Stimulated activated CD4-positive, alpha-beta T cell treated with anti-CD3 and anti-CD28 coated beads, Interleukin-12 subunit alpha, Interleukin-12 subunit beta, amount 100 ng/mL, for 24 hours (primary cell): ENCODE measurements around the gene ACP2.

Experiments
- DNase-seq, 2 experiments: peaks; one replicate each; pipeline ENCODE4 v3.0.0-alpha.2; 2020; ENCODE audit warnings: low read depth in 2 of 2

The ACP2 gene, protein sequence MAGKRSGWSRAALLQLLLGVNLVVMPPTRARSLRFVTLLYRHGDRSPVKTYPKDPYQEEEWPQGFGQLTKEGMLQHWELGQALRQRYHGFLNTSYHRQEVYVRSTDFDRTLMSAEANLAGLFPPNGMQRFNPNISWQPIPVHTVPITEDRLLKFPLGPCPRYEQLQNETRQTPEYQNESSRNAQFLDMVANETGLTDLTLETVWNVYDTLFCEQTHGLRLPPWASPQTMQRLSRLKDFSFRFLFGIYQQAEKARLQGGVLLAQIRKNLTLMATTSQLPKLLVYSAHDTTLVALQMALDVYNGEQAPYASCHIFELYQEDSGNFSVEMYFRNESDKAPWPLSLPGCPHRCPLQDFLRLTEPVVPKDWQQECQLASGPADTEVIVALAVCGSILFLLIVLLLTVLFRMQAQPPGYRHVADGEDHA

DNA sequence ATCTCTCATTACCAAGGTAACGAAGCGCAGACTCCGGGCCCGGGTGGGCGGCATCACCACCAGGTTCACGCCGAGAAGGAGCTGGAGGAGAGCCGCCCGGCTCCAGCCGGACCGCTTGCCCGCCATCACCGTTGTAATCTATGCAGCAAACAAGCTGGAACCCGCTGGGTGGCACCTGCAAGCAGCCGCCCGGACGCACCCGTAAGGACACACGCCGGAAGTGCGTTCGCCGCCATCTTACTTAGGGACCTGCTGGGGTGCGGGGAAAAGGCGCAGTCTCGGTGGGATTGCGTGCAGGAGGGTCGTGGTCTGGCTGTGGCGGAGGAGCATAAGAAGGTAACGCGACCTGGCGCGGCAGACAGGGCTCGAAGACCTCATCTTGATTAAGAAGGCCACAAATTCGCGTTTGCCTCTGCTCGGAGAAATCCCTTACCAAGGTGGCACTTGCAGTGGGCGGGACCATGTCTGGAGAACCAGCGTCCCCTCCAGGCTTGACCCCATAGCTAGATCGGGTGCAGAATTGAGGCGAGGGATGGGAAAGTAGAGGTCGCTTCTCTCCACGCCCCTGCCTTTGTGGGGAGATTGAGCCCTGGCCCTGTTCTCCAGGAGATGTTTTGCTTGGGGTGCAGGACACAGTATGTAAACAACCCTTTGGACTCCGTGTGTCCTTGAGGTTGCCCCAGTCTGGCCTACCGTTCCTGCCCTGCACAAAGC, at the start of gene ACP2:
Gene ACP2, minus strand, starts transcription at position 151 of the 714 bp plus-strand sequence. Its CDS starts 25 bp downstream, at position 126.
- DNase-seq: peak; percentile 79 to 81

DNA sequence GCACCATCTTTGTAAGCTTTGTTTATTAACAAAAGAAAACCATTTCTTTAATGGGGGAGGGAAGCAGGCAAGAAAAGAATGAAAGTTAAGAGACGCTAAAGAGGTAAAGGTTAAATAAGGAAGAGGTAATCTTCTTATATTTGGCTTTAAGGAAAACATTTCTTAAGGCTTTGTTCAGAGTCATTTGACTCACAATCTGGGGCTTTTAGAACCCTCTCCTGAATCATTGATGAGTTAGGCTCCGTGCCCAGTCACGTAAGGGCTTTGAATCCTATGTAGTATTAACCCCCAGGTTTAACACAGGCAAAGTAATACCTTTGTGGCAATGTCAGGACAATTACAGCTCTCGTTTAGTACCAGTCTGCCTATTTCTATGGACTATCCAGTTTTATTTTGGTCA, 47.4 kb upstream of the ACP2 start:
- no peak for DNase-seq

DNA sequence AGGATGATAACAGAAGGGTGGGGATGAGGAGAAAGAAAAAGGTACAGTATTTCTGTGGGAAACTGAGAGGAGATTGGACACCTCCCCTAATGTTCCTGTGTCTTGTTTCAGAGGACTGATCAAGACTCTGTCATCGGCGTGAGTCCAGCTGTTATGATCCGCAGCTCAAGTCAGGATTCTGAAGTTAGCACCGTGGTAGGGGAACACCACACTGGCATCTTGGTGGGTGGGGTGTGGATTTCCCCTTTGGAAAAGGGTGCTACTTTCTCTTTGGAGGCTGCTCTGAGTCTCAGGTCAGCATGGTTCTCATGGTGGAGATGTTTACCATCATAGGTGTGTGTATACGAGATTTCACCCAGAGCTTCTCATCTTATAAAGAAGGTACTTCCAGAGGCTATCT, 46.8 kb upstream of the ACP2 start:
- no peak for DNase-seq

DNA sequence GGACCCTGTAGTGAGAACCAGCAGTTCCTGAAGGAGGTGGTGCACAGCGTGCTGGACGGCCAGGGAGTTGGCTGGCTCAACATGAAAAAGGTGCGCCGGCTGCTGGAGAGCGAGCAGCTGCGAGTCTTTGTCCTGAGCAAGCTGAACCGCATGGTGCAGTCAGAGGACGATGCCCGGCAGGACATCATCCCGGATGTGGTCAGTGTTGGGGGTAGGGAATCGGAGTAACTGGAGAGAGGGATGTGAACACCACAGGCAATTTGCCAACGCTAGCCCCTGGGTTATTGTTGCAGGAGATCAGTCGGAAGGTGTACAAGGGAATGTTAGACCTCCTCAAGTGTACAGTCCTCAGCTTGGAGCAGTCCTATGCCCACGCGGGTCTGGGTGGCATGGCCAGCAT, 41.2 kb upstream of the ACP2 start:
- DNase-seq: no peak

DNA sequence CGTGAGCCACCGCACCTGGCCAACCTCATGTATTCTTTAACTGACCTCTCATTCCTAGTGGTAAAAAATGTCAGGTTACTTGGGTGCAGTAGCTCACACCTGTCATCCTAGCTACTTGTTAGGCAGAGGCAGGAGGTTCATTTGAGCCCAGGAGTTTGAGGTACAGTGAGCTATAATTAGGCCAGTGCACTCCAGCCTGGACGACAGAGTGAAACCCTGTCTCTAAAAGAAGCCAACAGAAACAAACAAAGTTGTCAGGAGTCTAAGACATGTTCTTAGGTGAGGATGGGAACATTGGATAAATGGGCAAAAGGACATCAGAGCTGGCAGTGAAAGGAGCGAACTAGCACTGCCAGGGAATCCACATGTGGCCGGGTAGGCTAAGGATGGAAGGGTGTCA, 39.5 kb upstream of the ACP2 start:
- no peak for DNase-seq

DNA sequence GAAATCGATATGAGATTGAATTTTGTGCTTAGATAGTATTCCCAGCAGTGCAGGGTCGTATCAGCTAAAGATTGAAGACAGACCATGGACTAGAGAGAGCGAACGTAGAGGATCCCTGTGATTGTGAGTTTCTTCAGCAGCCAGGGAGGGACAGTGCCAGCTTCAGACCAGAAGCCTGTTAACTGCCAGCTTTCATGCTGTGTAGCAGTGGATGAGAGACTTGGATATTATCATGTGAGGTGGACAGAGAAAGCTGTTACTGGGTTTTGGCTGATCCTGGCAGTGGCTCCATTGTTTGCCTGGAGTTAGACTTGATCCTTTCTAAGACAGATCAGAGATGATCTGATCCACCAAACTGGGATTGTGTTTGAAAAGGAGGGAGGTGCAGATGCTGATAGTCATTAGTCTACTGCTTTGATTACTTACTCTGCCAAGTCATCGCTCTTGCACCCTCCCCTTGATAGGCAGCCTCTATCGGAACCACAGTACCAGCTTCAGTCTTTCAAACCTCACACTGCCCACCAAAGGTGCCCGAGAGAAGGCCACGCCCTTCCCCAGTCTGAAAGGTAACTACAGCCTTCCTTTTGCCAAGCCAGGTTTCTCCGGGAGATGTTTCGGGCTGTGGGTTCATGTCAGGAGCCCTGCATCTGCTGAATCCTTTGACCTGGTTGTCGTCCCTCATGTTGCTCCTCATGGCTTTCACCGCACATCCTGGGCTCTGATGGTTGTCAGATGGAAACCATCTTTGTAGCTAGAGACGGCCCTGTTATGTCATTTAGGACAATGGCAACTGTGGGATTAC, 37.6 kb upstream of the ACP2 start:
- DNase-seq: no peak

DNA sequence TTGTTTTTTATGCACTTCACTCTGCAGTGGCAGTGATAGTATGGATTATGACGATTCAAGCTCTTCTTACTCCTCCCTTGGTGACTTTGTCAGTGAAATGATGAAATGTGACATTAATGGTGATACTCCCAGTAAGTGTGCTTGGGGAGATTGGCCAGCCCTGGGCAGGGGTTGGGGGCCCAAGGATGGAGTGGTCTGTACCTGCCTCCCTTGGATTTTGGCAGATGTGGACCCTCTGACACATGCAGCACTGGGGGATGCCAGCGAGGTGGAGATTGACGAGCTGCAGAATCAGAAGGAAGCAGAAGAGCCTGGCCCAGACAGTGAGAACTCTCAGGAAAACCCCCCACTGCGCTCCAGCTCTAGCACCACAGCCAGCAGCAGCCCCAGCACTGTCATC, 35.5 kb upstream of the ACP2 start:
- DNase-seq: no peak

DNA sequence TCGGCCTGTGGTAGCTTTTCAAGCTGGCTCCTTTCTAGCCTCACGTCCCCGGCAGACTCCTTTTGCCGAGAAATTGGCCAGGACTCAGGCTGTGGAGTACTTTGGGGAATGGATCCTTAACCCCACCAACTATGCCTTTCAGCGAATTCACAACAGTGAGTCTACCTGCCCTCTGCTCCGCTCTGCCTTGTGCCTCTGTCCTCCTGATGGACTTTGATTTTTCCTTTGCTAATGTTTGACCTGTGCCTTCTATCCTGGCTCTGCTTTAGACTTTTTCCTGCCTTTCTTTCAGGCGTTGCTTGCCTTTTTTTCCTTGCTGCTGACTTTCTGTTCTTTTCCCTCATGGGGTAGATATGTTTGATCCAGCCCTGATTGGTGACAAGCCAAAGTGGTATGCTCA, 33.8 kb upstream of the ACP2 start:
- DNase-seq: no peak

DNA sequence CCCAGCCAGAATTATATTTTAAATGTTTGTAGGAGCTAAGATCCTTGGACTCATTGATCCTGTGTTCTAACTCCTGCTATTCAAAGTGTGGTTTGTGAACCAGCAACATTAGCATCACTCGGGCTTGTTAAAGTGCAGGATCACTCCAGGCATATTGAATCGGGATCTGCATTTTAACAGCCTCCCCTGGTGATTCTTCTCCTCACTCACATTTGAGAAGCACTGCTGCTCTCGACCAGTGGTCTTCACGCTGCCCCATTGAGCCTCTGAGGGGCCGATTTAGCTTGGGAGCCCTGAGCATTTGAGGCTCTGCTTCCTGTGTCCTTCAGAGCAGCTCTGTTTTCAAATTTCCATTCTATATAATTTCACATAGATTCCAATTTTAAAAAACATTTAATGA, 32.2 kb upstream of the ACP2 start:
- DNase-seq: no peak

DNA sequence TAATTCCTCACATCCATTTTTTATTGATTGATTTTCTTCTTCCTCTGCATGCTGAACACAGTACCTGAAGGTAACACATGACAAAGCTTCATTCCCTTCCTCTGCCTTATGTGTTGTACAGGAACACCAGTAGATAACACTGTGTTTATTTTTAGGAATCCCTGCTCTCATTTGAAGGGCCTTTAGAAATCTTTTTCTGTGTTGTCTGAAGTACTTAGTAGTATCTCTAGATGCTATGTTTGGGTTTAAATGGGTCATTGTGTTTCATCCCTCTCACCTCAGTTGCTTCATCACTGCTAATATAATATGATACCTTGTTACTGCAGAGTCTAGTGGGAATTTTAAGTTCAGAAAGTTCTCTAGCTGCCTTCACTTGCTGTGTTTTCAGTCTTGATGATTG, 31.5 kb upstream of the ACP2 start:
- DNase-seq: no peak

DNA sequence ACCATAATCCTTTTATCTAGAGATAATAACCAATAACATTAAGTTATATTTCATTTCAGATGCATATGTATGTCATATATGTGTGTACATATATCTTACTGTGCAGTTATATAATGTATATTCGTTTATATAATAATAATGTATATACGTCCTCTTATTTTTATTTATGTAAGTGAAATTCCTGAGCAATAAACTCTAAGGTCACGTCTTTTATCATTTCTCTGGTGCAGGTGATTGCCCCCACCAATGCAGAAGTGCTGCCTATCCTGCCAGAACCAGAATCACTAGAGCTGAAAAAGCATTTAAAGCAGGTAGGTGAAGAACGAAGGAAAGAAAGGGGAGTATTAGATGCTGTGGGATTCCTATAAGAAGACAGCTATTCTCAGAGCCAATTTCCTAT, 30.2 kb upstream of the ACP2 start:
- no peak for DNase-seq

DNA sequence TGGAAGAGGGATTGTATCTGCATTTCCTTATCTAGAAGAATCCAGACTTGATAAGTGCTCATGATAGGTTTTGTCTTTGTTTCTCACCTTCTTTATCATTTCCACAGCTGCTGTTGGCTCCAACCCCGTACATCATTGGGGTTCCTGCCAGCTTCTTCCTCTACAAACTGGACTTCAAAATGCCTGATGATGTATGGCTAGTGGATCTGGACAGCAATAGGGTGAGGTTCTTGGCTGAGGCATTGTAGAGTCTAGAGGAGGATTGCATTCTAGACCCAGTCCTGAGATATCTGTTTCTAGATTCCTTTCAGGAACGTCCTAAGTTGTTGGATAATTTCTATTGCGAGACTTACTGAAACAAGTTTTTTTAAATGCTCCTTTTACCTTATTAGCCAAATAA, 29.4 kb upstream of the ACP2 start:
- no peak for DNase-seq

DNA sequence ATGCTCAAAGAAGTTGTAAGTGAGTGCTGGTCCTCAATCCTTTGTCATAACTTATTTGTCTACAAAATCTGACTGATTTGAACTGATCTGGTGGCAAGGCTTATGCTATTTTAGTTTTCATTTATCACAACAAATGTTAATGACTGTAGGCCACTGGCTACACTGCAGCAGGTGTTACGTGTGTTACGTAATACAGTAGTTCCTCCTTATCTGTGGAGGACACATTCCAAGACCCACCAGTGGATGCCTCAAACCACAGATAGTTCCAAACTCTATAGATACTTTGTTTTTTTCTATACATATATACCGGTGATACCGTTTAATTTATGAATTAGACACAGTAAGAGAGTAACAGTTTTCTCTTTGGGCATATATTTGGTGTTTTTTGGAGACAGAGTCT, 28.3 kb upstream of the ACP2 start:
- DNase-seq: no peak

DNA sequence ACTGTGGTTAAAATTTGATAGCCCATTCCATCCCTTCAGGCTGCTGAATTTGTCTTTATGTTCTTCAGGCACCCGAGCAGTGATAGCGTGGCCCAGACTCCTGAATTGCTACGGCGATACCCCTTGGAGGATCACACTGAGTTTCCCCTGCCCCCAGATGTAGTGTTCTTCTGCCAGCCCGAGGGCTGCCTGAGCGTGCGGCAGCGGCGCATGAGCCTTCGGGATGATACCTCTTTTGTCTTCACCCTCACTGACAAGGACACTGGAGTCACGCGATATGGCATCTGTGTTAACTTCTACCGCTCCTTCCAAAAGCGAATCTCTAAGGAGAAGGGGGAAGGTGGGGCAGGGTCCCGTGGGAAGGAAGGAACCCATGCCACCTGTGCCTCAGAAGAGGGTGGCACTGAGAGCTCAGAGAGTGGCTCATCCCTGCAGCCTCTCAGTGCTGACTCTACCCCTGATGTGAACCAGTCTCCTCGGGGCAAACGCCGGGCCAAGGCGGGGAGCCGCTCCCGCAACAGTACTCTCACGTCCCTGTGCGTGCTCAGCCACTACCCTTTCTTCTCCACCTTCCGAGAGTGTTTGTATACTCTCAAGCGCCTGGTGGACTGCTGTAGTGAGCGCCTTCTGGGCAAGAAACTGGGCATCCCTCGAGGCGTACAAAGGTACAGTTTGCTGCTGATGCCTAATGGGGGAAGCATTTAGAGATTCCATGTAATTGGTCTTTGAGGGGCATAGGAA, 26.1 kb upstream of the ACP2 start:
- DNase-seq: no peak

DNA sequence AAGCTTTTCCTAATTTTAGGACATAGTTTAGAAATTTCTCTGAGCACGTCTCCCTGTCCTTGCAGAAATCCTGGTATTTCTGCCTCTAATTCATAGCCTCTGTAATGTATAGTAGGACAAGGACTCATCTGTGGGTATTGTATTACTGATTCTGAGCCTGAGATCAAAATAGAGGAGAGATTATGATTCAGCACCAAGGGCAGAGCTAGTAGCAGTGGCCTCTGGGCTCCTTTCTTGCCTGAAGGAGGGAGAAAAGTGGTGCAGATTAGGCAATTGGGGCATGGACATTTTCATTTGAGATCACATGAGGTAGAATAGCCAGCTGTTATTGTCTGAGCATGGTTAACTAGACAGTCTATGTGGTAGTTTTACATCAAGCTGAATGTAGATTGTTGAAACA, 24.1 kb upstream of the ACP2 start:
- no peak for DNase-seq

DNA sequence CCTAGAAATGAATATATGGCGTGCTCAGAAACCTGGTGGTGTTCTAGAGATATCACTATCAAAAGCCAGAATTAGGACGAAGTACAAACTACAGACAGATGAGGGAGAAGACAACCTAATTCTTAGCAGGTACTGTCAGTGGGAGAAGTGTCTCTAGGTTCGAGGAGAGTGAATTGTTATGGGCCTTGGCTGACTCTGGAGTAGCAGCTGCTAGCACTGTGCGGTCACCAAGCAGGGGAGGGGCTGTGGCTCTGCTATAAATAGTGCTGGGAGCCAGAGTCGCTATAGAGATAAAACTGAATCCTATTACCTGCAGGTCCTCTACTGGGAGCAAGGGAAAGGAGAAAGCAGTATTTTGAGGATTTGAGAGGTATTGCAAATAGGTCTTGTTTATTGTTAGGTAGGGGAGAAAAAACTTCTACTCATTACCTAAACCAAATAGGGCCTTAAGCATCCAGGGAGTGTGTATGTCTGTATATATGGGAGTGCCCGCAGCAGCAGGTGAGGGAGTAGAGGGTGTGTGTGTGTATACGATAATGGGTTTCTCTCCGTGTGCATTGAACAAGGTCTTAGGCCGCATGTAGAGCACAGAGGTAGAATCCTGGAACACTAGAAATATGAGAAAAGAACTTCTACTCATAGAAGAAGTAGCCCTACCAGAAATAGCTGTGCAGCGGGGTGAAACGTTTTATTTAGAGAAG, 23.5 kb upstream of the ACP2 start:
- DNase-seq: no peak

DNA sequence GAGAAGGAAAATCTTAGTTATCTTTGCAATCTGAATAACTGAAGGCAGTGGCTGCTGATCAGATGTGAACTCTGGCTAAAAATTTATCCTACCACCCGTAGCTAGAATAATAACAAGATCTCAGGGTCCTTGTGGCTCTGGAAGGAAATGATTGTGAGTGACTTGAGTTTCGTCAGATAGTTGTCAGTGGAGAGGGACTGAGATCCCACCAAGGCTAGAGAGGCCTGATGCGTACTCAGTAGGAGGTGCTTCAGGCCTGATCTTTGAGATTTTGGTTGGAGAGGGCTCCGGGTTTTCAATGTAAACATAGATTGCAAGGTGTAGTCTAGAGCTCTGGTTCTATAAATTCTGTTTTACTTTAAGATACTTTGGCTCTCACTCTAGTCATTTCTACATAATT, 22.7 kb upstream of the ACP2 start:
- DNase-seq: no peak

DNA sequence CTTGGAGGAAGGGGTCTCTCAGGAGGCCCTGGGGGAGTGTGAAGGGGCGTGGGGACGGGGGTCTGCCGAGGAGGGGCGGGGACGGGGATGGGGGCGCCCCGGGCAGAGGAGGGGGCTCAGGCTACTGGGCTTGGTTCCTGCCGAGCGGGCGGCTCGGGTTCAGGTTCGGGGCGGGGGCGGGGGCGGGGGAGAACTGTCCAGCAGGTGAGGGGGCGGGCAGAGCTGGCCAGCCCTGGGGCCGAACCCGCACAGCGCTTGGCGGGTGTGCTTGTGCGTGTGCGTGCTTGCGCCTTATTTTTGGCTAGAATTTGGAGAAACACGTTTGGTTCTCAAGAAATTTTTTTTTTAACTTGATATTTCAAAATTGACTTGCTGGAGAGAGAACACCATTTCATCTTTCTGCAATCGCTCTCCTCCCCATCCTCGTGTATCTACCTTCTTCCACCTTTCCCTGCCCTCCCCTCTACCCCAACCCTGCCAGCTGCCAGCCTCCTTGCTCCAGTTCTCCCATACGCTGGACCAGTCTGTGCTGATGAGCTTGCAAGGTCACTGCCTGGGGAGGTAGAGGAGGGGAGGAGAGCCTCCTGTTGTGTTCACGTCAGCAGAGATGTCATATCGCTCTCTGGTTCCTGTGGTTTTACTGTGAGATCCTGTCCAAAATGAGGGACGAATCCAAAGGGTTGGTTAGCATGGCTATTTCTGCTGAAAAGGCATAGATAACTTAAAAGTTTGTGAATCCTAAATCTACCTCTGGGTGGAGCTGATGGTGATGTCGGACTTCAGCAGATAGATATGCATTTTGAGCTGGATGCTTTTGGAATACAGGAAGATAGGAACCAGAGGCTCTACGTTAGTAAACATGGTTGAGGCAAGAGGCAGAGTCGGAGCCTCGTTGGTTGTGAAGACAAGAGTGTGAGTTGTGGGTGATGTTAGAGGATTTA, 22.0 kb upstream of the ACP2 start:
- DNase-seq: no peak

DNA sequence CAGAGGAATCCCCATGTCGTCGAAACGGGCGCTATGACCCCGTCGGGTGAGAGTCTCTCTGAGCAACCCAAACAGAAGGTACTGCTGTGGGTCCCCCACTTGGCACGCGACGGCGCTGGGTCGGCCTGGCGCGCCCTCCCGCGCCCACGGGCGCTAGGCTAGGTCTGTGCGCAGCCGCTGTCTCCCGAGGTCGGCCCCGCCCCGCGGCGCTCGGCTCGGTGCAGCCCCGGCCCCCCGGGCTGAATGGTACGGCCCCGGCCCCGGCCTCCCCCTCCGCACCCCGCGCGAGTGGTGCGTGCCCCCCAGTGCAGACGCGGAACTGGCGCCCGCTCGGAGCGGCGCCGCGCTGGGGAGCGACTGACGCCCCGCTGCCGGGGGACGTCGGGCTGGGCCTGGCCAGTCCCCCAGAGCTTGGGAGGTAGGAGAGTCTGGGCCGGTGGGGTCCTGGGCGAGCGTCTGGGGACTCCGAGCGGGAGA, 21.3 kb upstream of the ACP2 start, which contains the start of gene MADD:
Gene MADD, plus strand, starts transcription at position 305 of the 477 bp plus-strand sequence.
- DNase-seq: peak; percentile 83
